OCI-LY1 (cell line): Measurements from ENCODE around the gene CMTR2.

Experiments used
- H2AFZ ChIP-seq: fragments of 200-600 bp; sonication (generic), shearing (Covaris generic); 2 replicates; pipeline ENCODE4 v1.6.0; 2014; ENCODE audit warnings: antibody characterized with exemption, mild to moderate bottlenecking, low read length
- H3F3A ChIP-seq: fragments of 200-600 bp; sonication (generic), shearing (Covaris generic); 2 replicates; pipeline ENCODE4 v1.6.0; 2014; ENCODE audit warnings: mild to moderate bottlenecking, antibody characterized with exemption, low read length, moderate library complexity; ENCODE audit not compliant: insufficient read depth
- H3K27ac ChIP-seq: fragments of 200-600 bp; sonication (generic); 2 replicates; pipeline ENCODE4 v1.5.1; 2014; ENCODE audit warnings: low read length, mixed run types, mild to moderate bottlenecking, low read depth; ENCODE audit not compliant: poor library complexity, severe bottlenecking
- H3K27me3 ChIP-seq: fragments of 200-600 bp; sonication (generic); 2 replicates; pipeline ENCODE4 v1.6.0; 2014; ENCODE audit warnings: antibody characterized with exemption, mild to moderate bottlenecking, low read length, moderate library complexity; ENCODE audit not compliant: insufficient read depth
- H3K36me3 ChIP-seq: fragments of 200-600 bp; sonication (generic); 2 replicates; pipeline ENCODE4 v1.6.1; 2014; ENCODE audit warnings: mild to moderate bottlenecking, antibody characterized with exemption, low read length, moderate library complexity, mixed read lengths; ENCODE audit not compliant: insufficient read depth
- H3K4me1 ChIP-seq: fragments of 200-600 bp; sonication (generic); 2 replicates; pipeline ENCODE4 v1.5.1; 2014; ENCODE audit warnings: mild to moderate bottlenecking, low read length, moderate library complexity; ENCODE audit not compliant: insufficient read depth, severe bottlenecking
- H3K4me2 ChIP-seq: fragments of 200-600 bp; sonication (generic), shearing (Covaris generic); 2 replicates; pipeline ENCODE4 v1.6.1; 2014; ENCODE audit warnings: low read length
- H3K4me3 ChIP-seq: fragments of 200-600 bp; sonication (generic); 2 replicates; pipeline ENCODE4 v1.5.1; 2014; ENCODE audit warnings: low read length, low read depth, mild to moderate bottlenecking, mixed read lengths; ENCODE audit not compliant: poor library complexity, severe bottlenecking
- H3K79me2 ChIP-seq: fragments of 200-600 bp; shearing (Covaris generic); 2 replicates; pipeline ENCODE4 v1.6.1; 2016; ENCODE audit warnings: mixed run types, low read length, mixed read lengths; ENCODE audit not compliant: insufficient read depth
- H3K9ac ChIP-seq: fragments of 200-600 bp; sonication (generic), shearing (Covaris generic); 2 replicates; pipeline ENCODE4 v1.6.1; 2014; ENCODE audit warnings: mild to moderate bottlenecking, low read length, mixed read lengths
- H3K9me2 ChIP-seq: fragments of 200-600 bp; sonication (generic), shearing (Covaris generic); 2 replicates; pipeline ENCODE4 v1.6.1; 2014; ENCODE audit warnings: low read depth, mild to moderate bottlenecking, low read length, mixed read lengths
- H3K9me3 ChIP-seq: fragments of 200-600 bp; shearing (Covaris generic); 2 replicates; pipeline ENCODE4 v1.6.1; 2014; ENCODE audit warnings: low read length, mixed read lengths
- H4K20me1 ChIP-seq: fragments of 200-600 bp; sonication (generic), shearing (Covaris generic); 2 replicates; pipeline ENCODE4 v1.6.0; 2016; ENCODE audit warnings: mild to moderate bottlenecking, low read length; ENCODE audit not compliant: insufficient read depth
- CTCF ChIP-seq: fragments of 200-600 bp; sonication (generic), shearing (Covaris generic); IDR thresholded peaks from 2 replicates; pipeline ENCODE4 v1.5.1; 2017; ENCODE audit warnings: mild to moderate bottlenecking, antibody characterized with exemption, low read length, moderate library complexity, mixed read lengths
- EZH2 ChIP-seq: fragments of 200-600 bp; sonication (generic), shearing (Covaris generic); IDR thresholded peaks from 2 replicates; pipeline ENCODE4 v1.8.0; 2017; ENCODE audit warnings: borderline replicate concordance, mixed run types, mild to moderate bottlenecking, antibody characterized with exemption, low read length, moderate library complexity, mixed read lengths

CMTR2 gene

GRCh38 chr16:71337631-71338030 is 48.4 kb upstream of the CMTR2 start:
- Histone ChIP-seq H3K79me2 (no peaks in the 10 kb centered on the region), H3K27ac (no peak overlapping the region), H3K4me3 (no peak overlapping the region), H3K9ac (no peak overlapping the region), H3F3A (no peaks in the 10 kb centered on the region), H3K27me3 (no peaks in the 10 kb centered on the region), H4K20me1 (no peaks in the 10 kb centered on the region), H3K9me3 (no peaks in the 10 kb centered on the region), H2AFZ (no peak overlapping the region), H3K36me3 (no peaks in the 10 kb centered on the region), H3K4me1 (no peaks in the 10 kb centered on the region), H3K9me2 (no peaks in the 10 kb centered on the region), H3K4me2 (no peak overlapping the region)
- TF ChIP-seq EZH2 (no peak), CTCF (no peak)

DNA sequence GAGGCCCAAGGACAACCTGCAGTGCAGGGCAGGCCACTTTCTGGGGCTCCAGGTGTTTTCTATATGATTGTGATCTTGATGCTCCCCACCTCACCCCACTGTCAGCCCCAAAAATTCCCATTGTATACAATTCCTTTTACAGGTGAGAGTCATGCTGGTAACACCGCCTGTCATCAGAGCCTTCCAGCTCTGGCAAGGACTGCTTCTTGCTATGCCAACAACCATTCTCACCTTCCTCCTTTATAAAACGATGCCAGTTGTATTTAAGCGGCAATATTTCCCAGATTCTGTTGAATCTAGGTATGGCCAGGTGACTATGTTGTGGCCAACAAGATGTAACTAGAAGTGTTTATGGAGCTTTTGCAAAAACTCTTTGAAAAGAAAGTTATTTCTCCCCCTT is 38.9 kb upstream of the CMTR2 start:
- H3K9ac ChIP-seq: no peak overlapping the region
- H3K36me3 ChIP-seq: no peaks in the 10 kb centered on the region
- no peaks in the 10 kb centered on the region for H3K9me2 ChIP-seq
- no peaks in the 10 kb centered on the region for H3K9me3 ChIP-seq
- H3K79me2 ChIP-seq: no peaks in the 10 kb centered on the region
- H3K4me3 ChIP-seq: no peak overlapping the region
- H4K20me1 ChIP-seq: no peaks in the 10 kb centered on the region
- no peaks in the 10 kb centered on the region for H3K27me3 ChIP-seq
- H3K4me1 ChIP-seq: no peaks in the 10 kb centered on the region
- H3K27ac ChIP-seq: no peak overlapping the region
- H2AFZ ChIP-seq: no peak overlapping the region
- no peak overlapping the region for H3K4me2 ChIP-seq
- H3F3A ChIP-seq: no peaks in the 10 kb centered on the region
- no peak for TF ChIP-seq CTCF
- TF ChIP-seq EZH2: no peak

GRCh38 chr16:71327720-71328119 is 38.5 kb upstream of the CMTR2 start:
- Histone ChIP-seq H3K4me2 (no peak overlapping the region), H3F3A (no peaks in the 10 kb centered on the region), H3K36me3 (no peaks in the 10 kb centered on the region), H3K9ac (no peak overlapping the region), H3K9me2 (no peaks in the 10 kb centered on the region), H3K27me3 (no peaks in the 10 kb centered on the region), H3K4me1 (no peaks in the 10 kb centered on the region), H4K20me1 (no peaks in the 10 kb centered on the region), H3K4me3 (no peak overlapping the region), H3K79me2 (no peaks in the 10 kb centered on the region), H3K9me3 (no peaks in the 10 kb centered on the region), H2AFZ (no peak overlapping the region), H3K27ac (no peak overlapping the region)
- TF ChIP-seq EZH2 (no peak), CTCF (no peak)
